GM12801 (cell line): ENCODE results near the gene SCP2D1.

Experiments
- CTCF ChIP-seq: IDR thresholded peaks from one replicate; pipeline ENCODE4 v1.5.1; 2011; ENCODE audit warnings: control low read depth; ENCODE audit not compliant: insufficient read length; ENCODE audit errors: extremely low read depth

The SCP2D1 gene

GRCh38 chr20:18781509-18781908, 32.1 kb upstream of the SCP2D1 start:
- TF ChIP-seq CTCF, result no peak

GRCh38 chr20:18783385-18783959, 30.1 kb upstream of the SCP2D1 start:
- no peak for TF ChIP-seq CTCF

GRCh38 chr20:18788021-18788420, 25.6 kb upstream of the SCP2D1 start:
- TF ChIP-seq CTCF, result no peak

- no peak for TF ChIP-seq CTCF
Observed at GRCh38 chr20:18790787-18791186, 22.8 kb upstream of the SCP2D1 start.

GRCh38 chr20:18793625-18794427, 19.8 kb upstream of the SCP2D1 start:
- TF ChIP-seq CTCF, result no peak

- TF ChIP-seq CTCF, result no peak
Observed at GRCh38 chr20:18794428-18794787, 19.2 kb upstream of the SCP2D1 start.

- TF ChIP-seq CTCF, result no peak
Observed at GRCh38 chr20:18795366-18795765, 18.2 kb upstream of the SCP2D1 start.
